NAMALWA (cell line): ENCODE data around the gene PDE7B.
A peak's percentile ranks its signal among the peaks of the same experiment; 100 is the strongest.

Source experiments
- DNase-seq: peaks from one replicate; pipeline ENCODE4 v3.0.0-alpha.2; 2015; ENCODE audit warnings: low spot score

The PDE7B gene

DNA sequence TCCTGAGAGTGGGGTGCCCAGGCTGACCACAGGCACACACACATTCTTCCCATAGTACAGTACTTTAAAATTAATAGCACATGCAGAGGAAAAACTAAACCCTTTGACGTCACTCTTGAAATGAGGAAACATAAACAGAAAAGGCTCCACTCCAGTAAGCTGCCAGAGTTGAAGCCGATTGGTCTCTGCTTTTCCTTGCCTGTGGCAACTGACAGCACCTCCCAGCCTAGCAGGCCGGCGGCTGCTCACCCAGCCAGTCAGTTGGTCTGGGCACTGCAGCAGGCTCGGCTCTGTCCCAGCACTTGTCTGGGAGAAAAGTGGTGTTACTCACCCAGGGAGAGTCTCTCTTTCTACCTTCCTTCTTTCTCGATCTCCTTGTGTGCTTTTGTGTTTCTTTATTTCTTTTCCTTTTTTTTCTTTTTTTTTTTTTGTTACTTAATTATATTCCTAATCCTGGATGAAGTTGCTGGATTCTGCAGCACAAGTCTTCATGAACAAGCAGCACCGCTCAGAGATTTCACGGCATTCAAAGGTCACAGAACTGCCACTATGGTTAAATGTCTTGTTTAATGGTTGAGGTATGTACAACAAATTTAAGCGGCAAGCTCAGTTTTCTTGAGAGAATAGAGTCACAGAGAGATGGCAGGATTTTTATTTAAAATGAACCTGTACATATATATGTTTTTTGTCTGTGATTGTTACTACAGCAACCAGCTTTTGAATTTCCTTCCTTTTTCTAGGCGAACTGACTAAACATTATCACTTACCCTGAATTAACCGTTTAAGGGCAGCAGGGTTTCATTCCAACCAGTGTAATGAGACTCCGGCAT is at the start of gene PDE7B:
Gene PDE7B, plus strand, starts transcription at position 260 of the 830 bp plus-strand sequence.
- peak; percentile 78 for DNase-seq

DNA sequence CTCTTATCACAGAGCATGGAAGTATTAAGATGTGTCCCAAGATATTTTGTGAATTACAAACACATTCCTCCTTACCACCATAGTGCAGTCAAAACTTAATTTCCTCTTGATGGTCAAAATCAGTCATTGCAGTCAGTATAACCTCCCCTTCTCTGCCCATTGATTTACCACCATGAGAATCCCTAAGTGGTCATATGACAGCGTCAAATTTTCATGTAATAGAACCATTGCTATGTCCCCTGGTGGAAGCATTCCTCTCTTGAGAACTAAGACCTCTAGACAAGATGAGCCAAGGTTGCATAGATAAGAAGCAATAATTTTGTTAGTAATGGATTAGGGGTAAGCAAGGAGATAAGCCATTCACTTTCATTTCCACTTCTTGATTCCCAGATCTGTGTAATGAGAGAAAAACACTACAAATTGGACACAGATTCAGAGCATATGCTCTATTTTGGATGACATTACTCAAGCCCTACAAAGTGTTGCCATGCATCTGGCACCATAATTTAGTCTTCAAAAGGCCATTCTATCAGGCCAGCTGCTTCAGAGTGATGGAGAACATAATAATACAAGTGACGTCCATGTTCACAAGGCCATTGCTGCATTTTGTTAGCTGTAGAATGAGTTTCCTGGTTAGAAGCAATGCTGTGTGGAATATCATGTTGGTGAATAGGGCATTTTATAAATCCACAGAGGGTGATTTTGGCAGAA is 49.6 kb upstream of the PDE7B start:
- no peak for DNase-seq

DNA sequence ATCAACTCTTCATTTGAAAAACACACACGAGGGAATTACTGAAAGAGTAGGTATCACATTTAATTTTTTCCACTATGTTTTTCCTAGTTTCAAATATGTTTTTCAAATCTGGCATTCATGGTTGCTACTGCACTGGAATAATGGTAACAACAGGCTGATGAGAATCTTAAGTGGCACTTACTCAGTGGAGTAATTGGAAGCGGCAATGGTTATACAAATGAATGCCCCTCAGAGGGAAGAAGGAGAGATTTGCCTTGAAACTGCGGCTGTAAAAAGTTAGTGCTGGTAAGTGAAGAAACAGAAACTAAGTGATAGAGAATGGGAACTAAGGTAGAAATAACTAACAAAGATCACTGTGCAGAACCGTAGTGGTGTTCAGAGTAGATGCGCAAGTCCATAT is 41.0 kb upstream of the PDE7B start:
- no peak for DNase-seq

DNA sequence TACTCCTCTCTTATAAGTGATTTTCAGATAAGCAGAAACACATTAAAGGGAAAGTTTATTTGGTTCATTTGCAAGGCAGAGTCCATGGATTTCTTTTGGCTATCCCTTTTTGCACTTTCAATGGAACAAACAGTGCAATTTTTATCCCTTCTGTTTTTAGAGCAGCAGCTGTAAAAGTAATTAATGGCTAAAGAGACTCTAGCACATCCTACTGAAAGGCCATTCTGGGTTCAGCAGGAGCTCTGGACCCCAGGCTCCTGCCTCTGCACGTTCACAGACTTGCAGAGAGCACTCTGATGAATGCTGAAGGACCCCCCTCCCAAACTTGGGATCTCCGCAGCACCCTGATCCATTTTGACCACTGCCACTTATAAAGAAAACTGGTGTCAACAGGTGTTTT is 40.3 kb upstream of the PDE7B start:
- DNase-seq: no peak

DNA sequence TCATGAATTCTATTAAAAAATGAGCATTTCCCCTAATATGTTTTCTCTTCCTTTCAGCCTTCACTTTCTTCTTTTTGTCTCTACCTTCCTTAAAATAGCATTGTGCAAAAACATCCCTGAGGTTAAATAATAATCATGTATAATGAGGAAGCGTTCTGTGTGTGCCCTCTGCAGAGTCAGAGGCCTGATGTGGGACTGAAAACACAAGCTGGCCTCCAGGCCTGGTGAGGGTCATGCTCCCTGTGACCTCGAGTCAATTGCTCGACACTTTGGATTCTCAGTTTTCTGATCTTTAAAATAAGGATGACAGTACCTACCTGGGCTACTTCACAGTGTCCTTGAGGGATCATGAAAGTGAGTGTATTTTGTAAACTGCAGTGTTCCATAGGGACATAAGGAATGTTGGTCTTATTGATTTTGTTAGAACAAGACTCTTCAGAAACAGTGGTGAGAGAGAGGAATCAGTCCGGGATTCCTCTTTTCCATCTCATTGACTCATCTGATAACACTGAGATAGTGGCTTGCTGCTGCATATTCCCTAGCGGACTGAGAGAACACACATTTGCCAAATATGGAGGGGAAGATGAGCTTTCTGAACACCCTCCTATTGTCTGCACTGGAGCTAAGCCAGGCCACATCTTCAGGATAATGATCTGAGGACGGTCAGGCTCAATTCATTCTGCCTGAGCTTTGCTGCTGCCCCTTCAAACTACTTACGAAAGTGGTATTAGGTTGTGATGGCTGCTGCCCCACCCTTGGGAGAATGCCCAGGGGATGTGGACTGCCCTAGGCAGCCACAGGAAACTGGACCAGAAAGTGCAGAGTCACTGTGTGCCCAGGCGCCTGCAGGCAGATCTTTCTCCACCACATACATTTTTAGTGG is 39.6 kb upstream of the PDE7B start:
- no peak for DNase-seq

DNA sequence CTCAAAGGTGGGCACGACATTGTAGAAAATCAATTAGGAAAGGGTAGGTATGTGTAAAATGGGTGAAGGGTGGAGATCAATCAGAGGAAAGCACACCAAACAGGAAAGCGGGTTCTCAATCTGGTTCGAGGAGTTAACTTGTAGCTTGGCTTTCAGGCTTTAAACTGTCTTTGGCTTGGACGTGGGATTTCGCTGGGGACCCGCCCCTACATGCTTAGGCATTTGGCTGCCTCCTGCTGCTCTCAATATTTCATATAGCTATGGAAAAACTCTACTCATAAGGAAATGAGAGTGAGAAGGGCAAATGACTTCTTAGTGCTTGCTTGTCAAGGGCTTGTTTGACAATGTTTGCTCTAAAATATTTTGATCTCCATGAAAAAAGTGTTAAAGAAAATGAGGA is 38.1 kb upstream of the PDE7B start:
- DNase-seq: no peak

DNA sequence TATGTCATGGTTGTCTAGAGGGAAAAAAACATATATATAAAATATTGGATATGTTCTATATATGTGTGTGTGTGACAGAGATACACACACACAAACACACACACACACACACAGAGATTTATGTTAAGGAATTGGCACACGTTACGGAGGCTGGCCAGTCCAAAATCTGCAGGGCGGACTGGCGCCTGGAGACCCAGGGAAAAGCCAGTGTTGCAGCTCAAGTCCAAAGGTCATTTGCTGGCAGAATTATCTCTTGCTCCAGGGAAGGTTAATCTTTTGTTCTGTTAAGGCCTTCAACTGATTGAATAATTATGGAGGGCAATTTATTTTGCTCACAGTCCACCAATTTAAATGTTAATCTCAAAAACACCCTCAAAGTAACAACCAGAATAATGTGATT is 37.5 kb upstream of the PDE7B start:
- no peak for DNase-seq

DNA sequence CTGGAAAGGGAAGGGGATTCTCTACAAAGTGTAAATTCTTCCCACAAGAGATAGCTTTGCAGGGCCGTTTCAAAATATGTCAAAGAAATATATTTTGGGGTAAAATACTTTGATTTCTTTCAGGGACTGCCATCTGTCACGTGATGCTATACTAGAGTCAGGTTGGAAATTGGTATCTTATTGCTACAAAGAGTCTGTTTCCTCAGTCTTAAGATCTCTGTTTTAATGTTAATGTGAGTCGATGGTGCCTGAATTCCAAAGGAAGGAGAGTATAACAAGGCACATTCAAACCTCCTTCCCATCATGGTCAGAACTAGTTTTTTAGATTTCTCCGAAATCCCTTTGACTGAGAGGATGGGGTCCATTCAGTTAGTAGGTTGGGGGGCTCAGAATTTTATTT is 36.3 kb upstream of the PDE7B start:
- DNase-seq: no peak

DNA sequence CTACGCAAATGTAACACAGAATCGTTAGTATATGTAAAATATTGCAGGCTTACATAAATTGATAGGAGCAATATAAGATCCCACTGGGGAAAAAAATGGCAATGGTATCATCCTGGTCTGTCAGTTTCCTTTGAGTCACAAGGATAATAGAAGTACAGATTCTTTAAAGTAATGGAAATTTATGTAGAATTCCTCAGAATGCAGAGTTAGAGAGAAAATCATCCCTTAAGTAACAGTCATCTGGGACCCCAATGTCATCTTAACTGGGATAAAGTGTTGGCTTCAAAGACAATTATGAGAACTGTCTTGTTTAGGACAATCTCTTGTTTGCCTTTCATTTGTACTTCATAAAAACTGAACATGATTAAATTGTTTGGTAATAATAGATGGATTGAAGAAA is 34.5 kb upstream of the PDE7B start:
- no peak for DNase-seq

DNA sequence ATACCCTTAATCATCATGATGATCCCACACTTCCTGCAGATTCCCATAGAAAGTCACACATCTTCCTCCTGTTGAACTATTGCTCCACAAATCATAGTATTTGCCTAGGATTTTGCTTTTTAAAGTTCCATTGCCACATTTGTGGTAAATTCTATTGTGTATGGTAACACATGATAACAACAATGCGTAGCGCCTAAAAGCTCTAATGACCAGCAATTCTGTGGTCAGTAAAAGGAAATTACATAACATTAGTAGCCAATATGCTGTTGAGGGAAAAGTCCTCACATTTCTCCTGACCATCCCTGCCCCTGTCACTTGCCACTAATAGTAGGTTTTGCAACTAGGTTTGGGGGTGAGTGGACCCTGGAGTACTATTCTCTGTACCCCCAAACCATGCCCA is 31.8 kb upstream of the PDE7B start:
- DNase-seq: no peak

DNA sequence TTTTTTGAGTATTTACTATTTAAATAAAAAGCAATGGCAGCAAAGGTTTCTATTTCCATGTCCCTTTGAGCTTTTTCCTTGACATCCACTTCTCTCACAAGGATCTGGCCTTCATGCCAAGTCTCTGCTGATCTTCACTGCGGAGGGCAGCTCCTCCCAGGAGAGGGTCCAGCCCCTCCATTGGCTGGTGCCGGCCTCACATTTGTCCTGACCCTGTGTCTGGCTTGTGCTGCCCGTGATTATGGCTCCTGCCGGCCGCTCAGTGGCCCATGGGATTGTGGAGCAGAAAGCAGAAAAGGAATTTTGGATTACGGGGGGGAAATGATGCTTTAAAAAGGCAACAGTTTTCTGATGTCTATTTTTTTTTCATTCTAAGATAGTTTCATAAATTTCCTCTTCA is 31.2 kb upstream of the PDE7B start:
- no peak for DNase-seq

DNA sequence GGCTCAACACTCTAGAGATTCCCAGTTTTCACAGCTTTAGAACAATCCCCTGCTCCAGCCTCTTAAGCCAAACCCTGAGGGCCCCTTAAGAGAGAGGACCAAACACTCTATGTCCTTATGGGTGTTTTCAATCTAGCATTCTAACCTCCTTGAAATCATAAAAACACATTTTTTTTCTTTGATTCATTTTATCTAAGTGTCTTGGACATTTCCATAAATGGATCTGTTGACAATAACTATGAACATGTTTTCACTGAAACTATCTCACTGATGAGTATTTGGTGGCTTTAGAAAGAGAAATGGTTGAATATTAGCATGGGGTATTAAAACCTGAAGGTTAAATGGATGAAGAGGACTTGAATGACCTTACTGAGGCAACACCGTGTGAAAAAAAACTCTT is 27.6 kb upstream of the PDE7B start:
- no peak for DNase-seq

DNA sequence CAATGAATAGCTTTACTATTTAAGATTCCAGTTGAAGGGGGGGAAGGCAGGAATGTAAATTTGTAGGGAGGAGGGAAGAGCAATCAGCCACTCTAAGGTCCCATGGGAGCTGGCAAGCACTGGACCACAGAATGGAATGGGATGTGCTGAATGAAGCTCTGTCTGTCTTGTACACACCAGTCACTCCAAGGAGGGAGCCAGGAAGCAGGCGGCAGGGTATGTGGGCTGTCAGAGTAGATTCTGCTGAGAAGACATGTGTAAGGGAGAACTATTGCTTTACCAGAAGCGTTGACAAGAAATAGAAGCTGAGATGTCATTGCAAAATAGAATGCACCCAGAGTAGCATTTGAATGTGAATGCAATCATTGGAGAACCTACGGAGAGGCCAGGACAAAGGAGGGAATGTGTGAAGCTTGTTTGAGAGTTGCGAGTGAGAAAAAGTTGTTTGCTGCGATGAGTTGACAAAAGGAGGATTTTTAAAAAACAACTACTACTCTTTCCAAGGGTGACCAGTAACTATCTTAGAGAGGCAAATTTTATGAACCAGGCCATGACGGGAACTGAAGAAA is 25.2 kb upstream of the PDE7B start:
- no peak for DNase-seq

DNA sequence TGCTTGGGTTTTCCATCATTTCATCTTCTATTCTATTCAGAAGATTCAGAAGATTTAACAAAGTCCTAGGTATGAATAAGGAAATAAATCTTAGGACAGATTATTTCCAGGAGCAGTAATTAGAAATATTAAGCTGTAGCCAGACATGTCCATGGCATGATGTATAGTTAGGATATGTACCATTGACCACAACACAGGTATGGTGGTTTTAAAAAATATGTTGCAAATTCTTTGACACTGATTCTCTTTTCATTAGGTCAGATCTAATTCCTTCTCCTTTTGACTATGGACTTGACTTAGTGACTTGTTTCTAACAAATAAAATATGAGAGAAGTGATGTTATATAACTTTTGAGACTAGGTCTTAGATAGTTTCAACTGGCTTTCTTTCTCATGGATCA is 23.5 kb upstream of the PDE7B start:
- no peak for DNase-seq

DNA sequence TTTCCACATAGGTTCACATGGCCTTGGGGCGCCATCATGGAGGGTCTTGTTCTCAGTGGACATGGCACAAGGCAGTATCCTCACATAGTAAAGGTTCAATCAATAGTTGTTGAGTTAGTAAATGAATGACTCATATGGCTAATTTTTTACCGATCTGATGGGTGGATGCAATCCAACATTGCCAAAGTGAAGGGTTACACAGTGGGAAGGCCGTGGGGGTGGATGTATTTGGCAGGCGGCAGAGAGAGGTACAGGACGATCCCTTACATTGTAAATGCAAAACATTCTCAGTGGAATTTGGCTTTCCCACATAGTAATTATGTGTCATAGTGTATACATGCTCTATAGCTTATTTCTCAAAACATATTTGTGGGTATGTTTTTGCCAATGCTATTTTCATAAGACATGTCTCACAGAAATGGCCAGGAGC is 21.0 kb upstream of the PDE7B start:
- DNase-seq: no peak

DNA sequence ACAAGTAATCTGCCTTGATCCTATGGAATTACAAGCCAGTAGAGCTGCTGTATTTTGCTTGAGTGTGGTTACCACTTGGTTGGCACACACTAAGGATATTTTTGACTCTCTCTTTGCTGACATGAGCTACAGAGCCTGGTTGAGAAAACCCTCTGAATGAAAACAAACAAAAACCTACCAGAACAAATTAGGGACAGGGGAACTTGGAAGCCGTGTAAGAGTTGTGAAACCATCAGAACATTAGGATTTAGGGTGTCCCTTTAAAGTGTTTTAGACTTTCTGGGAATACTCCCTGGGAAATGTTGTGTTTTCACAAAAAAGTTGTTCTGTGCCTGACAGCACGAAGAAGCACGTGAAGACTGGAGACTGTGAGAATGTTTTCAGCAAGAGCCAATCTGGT is 20.5 kb upstream of the PDE7B start:
- no peak for DNase-seq

DNA sequence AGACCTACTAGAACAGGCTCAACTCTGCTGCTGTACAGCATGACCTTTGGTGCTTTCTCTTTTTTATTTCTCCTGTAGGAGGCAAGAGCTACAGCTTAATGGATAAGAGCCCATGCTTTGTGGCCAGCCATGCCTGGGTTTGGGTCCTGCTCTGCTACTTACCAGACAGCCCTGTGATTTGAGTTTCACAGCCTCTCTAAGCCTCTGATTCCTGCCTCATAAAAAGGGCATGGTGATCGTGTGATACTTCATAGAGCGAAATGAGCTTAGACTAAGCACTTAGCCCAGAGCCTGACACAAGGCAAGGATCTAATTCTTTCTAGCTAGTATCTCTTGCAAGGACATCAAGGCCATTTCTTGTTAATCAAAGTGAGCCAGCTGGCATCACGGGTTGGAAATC is 19.3 kb upstream of the PDE7B start:
- no peak for DNase-seq

DNA sequence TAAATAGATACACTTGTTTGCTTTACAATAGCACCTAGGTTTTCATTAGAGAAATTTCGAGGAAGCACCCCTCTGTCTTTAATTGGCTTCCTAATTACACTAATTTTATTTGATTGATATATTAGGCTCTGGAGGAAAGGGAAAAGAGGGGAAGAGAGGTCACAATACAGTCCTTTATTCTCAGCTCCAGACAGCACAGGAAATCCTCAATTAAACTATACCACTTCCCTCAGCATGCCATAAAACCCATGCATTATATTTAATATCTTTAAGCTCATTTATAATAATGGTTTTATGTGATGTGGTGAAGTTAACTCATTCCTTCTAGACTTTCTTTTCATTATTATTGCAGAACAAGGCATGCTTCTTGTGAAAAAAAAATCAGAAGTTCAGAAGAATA is 17.7 kb upstream of the PDE7B start:
- no peak for DNase-seq

DNA sequence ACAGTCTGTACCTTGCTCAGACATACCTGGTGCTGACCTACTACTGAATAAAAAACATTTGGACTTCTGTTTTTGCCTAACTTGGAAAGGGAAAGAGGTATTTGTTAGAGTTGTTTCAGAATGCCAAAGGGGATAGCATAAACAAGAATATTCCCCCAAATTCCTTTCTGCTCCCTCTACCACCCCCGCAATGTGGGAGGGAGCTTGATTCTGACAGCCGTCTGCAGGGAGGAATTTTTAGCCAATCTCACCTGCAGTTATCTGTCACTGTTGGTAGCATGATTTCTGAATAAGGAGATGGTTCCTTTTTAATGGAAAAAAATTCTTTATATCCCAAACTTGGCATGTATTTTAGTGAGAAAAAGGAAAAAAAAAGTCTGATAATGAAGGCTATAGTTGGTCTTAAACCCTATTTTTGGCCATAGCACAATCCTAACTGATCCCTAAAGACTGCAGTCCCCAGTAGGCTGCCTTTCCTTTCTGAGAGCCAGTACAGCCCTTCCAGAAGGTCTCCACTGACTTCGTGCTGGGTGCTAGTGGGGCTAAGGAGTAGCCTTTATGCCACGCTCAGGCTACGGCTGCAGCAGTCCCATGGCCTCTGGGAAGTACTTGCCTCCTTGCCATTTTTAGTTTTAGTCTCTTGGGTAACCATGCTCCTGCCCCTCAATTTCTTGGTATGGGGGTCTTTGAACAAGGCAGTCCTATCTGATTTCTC is 13.6 kb upstream of the PDE7B start:
- no peak for DNase-seq

DNA sequence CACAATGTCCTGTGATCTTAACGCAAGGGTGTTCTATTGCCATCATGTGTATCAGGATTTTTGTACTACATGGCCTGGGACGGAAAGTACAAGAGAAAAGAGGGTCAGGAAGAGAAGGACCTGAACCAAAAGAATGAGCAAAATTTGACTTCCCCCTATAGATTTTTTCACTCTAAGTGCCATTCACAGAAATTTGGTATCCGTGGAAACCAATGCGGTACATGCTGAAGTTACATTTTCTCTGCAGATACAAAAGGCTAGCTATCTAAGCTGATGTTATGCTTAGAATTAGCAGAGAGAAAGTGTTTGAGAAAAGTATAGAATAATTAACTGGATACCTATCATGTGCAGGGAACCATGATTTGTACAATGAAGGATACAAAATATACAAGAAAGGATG is 12.4 kb upstream of the PDE7B start:
- no peak for DNase-seq

DNA sequence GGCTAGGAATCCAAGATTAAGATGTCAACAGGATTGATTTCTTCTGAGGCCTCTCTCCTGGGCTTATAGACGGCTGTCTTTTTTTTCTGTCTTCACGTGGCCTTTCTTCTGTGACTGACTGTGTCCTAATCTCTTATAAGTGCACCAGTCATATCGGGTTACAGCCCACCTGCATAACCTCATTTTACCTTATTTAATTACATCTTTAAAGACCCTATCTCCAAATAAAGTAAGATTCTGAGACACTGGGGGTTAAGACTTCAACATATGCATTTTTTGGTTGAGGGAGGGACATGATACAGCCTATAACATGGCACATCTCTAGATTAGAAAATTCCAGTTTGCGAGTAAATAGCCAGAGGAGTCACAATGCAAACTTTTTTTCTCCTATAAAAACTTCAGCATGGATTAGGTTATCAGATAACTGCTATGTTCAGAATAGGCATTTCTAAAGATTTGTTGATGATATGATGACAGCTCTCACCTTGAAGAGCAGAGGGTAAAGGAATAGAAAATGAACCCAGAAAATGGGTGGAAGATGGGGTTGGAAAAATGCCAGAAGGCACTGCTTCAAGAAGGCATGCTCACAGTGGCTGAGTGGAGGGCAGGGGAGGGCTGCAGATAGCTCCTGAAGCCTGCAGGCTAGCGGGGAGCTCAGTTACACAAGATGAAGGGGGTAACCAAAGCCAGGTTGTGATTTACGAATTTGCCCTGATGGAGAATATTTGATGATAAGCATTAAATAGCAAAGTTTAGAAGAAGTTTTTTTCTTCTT is 8.7 kb upstream of the PDE7B start:
- no peak for DNase-seq
